Measurements from ENCODE around the gene MRPL58.
"Not testable (repeated sequence)": the region's sequence is repeated elsewhere in the genome, so short reads cannot be mapped to it uniquely, and the experiment has no call there.

The MRPL58 gene

GRCh38 chr17:74987418-74987908, 25.0 kb upstream of the MRPL58 start, which contains the start of gene CDR2L:
Gene CDR2L (plus strand): TSS chr17:74987632. CDS start chr17:74988044, 412 bp downstream.
- peak; percentile 80 for DNase-seq (ENCODE audit: low read depth)

- peak; percentile 49 for DNase-seq (ENCODE audit: low read depth)
Measured at GRCh38 chr17:74987909-74988711, 24.4 kb upstream of the MRPL58 start.

GRCh38 chr17:74990581-74991105, 21.8 kb upstream of the MRPL58 start:
- no peak for DNase-seq (ENCODE audit: low read depth)

- DNase-seq (ENCODE audit: low read depth): no peak
Measured at GRCh38 chr17:74992223-74992622, 20.2 kb upstream of the MRPL58 start.

GRCh38 chr17:74994440-74994839, 18.0 kb upstream of the MRPL58 start:
- DNase-seq (ENCODE audit: low read depth): no peak

GRCh38 chr17:74995847-74996246, 16.6 kb upstream of the MRPL58 start:
- no peak for DNase-seq (ENCODE audit: low read depth)

GRCh38 chr17:74998783-74999182, 13.7 kb upstream of the MRPL58 start:
- no peak for DNase-seq (ENCODE audit: low read depth)

GRCh38 chr17:74999523-74999922, 12.9 kb upstream of the MRPL58 start:
- DNase-seq (ENCODE audit: low read depth): no peak

GRCh38 chr17:75001915-75002843, 10.3 kb upstream of the MRPL58 start:
- DNase-seq (ENCODE audit: low read depth): no peak

GRCh38 chr17:75003070-75003956, 9.2 kb upstream of the MRPL58 start:
- DNase-seq (ENCODE audit: low read depth): no peak

GRCh38 chr17:75003957-75004355, 8.5 kb upstream of the MRPL58 start:
- no peak for DNase-seq (ENCODE audit: low read depth)

- DNase-seq (ENCODE audit: low read depth): no peak
Measured at GRCh38 chr17:75004371-75004770, 8.1 kb upstream of the MRPL58 start.

GRCh38 chr17:75005291-75005690, 7.2 kb upstream of the MRPL58 start:
- DNase-seq (ENCODE audit: low read depth): no peak

- DNase-seq (ENCODE audit: low read depth): not testable (repeated sequence)
Measured at GRCh38 chr17:75006084-75006483, 6.4 kb upstream of the MRPL58 start.

- DNase-seq (ENCODE audit: low read depth): no peak
Measured at GRCh38 chr17:75006653-75007052, 5.8 kb upstream of the MRPL58 start.

- no peak for DNase-seq (ENCODE audit: low read depth)
Measured at GRCh38 chr17:75008373-75008772, 4.1 kb upstream of the MRPL58 start.

GRCh38 chr17:75009139-75009724, 3.2 kb upstream of the MRPL58 start:
- DNase-seq (ENCODE audit: low read depth): no peak

- DNase-seq (ENCODE audit: low read depth): no peak
Measured at GRCh38 chr17:75010683-75011400, 1.6 kb upstream of the MRPL58 start.

GRCh38 chr17:75011401-75012095, 922 bp upstream of the MRPL58 start:
- peak; percentile 63 for DNase-seq (ENCODE audit: low read depth)

- DNase-seq (ENCODE audit: low read depth): no peak
Measured at GRCh38 chr17:75012096-75012345, 449 bp upstream of the MRPL58 start.

All from fibroblast of the conjunctiva (primary cell).